Tibial nerve (tissue), 4 donors: ENCODE measurements around the gene NR2C1.

Source experiments
- EP300 ChIP-seq, 2 donors: sonication (generic); formaldehyde crosslinking; IDR thresholded peaks; one replicate each; pipeline ENCODE4 v1.6.1; 2017; ENCODE audit warnings: antibody characterized with exemption in 2 of 2, mild to moderate bottlenecking in 1 of 2
- POLR2A ChIP-seq, 2 donors: fragments of 450-650 bp; IDR thresholded peaks; one replicate each; pipeline ENCODE4 v1.6.1; 2017; ENCODE audit warnings: antibody characterized with exemption in 2 of 2, mild to moderate bottlenecking in 2 of 2, moderate library complexity in 2 of 2
- TF ChIP-seq, protein P1 (sequence below), 5 experiments: fragments of 200-600 bp in 3 of 5; fragments of 450-650 bp in 2 of 5; sonication (generic) in 3 of 5; IDR thresholded peaks; one replicate each; pipeline ENCODE4 v1.5.1; 2016 to 2019; ENCODE audit warnings: antibody characterized with exemption in 5 of 5, mild to moderate bottlenecking in 3 of 5, moderate library complexity in 2 of 5

DNA sequence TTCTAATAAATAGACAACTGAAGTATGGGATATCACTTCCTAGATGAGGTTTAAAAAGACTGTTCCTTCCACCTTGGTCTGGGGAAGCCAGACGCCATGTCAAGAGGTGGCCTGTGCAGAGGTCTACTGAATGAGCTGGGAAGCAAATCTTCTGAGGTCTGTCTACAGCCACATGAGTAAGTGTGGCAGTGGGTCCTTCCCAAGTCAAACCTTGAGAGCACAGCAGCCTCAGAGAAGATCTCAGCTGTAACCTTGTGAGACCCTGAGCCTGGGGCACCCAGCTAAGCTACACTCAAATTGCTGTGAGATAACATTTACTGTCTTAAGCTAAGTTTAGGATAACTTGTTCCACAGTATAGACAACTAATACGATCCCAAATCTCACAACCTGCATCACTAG lies 90.1 kb downstream of the NR2C1 start:
- TF ChIP-seq, protein P1, sequence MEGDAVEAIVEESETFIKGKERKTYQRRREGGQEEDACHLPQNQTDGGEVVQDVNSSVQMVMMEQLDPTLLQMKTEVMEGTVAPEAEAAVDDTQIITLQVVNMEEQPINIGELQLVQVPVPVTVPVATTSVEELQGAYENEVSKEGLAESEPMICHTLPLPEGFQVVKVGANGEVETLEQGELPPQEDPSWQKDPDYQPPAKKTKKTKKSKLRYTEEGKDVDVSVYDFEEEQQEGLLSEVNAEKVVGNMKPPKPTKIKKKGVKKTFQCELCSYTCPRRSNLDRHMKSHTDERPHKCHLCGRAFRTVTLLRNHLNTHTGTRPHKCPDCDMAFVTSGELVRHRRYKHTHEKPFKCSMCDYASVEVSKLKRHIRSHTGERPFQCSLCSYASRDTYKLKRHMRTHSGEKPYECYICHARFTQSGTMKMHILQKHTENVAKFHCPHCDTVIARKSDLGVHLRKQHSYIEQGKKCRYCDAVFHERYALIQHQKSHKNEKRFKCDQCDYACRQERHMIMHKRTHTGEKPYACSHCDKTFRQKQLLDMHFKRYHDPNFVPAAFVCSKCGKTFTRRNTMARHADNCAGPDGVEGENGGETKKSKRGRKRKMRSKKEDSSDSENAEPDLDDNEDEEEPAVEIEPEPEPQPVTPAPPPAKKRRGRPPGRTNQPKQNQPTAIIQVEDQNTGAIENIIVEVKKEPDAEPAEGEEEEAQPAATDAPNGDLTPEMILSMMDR (IDR thresholded peaks at IDR 0.05), result no peak
- TF ChIP-seq POLR2A (IDR thresholded peaks at IDR 0.05) (no peak), EP300 (IDR thresholded peaks at IDR 0.05) (no peak)
